Measurements from ENCODE around the gene FAM171A2. TPM values are rescaled to one million over a fixed set of nuclear protein-coding genes. Genes with fewer than 3 reads are reported as not detected.
"Not testable (repeated sequence)": the region's sequence is repeated elsewhere in the genome, so short reads cannot be mapped to it uniquely, and the experiment has no call there.

The FAM171A2 gene
- total RNA-seq, 1 donor from 2014 or later, result 81.3 TPM

DNA sequence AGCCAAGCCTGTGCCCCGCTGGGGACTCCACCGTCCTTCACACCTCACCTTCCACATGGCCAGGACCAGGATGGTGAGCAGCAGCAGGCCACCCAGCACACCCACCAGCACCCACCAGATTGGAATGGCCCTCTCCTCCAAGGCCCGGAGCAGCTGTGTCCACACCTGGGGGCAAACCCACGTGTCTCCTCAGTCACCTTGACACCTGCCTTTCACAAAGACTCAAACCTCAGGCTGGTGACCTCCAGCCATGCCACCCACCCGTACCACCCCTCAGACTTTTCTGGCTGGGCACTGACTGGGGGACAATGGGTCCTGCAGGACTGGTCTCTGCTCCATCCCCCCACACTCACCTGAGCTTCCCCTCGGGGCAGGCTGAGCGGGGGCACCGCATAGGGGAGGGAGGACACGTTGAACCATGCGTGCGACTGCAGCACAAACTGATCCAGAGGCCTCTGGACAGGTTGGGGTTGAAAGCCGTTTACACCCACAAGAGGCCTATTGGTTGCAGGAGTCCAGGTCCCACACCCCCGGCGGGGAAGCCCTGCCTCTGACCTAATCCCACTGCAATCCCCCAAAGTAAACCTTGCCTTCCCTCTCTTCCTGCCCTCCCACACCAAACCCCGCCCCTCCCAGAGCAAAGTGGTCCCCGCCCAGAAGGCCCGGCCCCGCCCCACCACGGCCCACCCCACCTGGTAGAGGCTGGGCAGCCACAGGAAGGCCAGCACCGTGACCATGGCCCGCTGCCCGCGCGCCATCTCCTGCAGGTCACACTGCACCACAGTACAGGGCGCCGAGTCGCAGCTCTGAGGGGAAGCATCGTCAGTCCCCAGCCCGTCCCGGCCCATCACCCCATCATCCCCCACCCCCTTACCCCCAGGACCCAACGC is 10.9 kb upstream of the FAM171A2 start:
- Mint-ChIP-seq H3K9me3 (ENCODE audit: unreplicated experiment) (peaks cover 4% of the 10 kb centered on the region), H3K27ac (ENCODE audit: unreplicated experiment) (no peak overlapping the region), H3K4me3 (ENCODE audit: unreplicated experiment) (no peak overlapping the region), H3K36me3 (ENCODE audit: unreplicated experiment) (no peaks in the 10 kb centered on the region), H3K4me1 (ENCODE audit: low read depth, unreplicated experiment) (no peaks in the 10 kb centered on the region), H3K27me3 (ENCODE audit: unreplicated experiment) (peaks cover 3% of the 10 kb centered on the region)
- TF ChIP-seq, protein P1, sequence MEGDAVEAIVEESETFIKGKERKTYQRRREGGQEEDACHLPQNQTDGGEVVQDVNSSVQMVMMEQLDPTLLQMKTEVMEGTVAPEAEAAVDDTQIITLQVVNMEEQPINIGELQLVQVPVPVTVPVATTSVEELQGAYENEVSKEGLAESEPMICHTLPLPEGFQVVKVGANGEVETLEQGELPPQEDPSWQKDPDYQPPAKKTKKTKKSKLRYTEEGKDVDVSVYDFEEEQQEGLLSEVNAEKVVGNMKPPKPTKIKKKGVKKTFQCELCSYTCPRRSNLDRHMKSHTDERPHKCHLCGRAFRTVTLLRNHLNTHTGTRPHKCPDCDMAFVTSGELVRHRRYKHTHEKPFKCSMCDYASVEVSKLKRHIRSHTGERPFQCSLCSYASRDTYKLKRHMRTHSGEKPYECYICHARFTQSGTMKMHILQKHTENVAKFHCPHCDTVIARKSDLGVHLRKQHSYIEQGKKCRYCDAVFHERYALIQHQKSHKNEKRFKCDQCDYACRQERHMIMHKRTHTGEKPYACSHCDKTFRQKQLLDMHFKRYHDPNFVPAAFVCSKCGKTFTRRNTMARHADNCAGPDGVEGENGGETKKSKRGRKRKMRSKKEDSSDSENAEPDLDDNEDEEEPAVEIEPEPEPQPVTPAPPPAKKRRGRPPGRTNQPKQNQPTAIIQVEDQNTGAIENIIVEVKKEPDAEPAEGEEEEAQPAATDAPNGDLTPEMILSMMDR (IDR thresholded peaks at IDR 0.05; ENCODE audit: partially characterized antibody, unreplicated experiment), result no peak
- DNase-seq, result no peak

DNA sequence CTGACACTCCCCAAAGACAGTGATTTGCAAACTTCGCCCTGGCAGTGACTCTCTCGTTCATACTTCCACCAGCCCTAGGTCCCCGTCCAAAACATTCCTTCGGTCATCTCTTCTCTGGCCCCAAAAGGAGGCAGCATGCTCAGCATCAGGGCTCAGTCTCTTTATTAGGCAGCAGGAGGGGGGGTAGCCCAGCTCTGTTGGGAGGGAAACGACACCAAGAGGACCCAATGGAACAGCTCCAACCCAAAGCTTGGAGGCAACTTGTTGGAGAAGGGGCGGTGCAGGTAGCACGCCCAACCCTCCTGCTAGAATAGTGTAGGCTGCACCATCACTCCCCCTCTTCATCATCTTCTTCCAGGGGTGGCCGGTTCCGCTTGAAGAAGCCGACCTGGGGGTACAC is 8.4 kb upstream of the FAM171A2 start:
- Mint-ChIP-seq H3K36me3 (ENCODE audit: unreplicated experiment) (no peaks in the 10 kb centered on the region), H3K27ac (ENCODE audit: unreplicated experiment) (no peak overlapping the region), H3K4me3 (ENCODE audit: unreplicated experiment) (no peak overlapping the region), H3K27me3 (ENCODE audit: unreplicated experiment) (peaks cover 5% of the 10 kb centered on the region), H3K9me3 (ENCODE audit: unreplicated experiment) (peaks cover 4% of the 10 kb centered on the region), H3K4me1 (ENCODE audit: low read depth, unreplicated experiment) (no peaks in the 10 kb centered on the region)
- TF ChIP-seq, protein P1 (IDR thresholded peaks at IDR 0.05; ENCODE audit: partially characterized antibody, unreplicated experiment), result no peak
- DNase-seq, result no peak

DNA sequence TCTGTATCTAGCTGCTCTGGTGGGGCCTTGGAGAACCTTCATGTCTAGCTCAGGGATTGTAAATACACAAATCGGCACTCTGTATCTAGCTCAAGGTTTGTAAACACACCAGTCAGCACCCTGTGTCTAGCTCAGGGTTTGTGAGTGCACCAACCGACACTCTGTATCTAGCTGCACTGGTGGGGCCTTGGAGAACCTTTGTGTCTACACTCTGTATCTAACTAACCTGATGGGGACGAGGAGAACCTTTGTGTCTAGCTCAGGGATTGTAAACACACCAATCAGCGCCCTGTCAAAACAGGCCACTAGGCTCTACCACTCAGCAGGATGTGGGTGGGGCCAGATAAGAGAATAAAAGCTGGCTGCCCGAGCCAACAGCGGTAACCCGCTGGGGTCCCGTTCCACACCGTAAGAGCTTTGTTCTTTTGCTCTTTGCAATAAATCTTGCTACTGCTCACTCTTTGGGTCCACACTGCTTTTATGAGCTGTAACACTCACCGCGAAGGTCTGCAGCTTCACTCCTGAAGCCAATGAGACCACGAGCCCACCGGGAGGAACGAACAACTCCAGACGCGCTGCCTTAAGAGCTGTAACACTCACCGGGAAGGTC is 5.9 kb upstream of the FAM171A2 start:
- not testable (repeated sequence) for H3K4me1 Mint-ChIP-seq (ENCODE audit: low read depth, unreplicated experiment); H3K9me3 Mint-ChIP-seq (ENCODE audit: unreplicated experiment); DNase-seq; H3K36me3 Mint-ChIP-seq (ENCODE audit: unreplicated experiment); H3K27ac Mint-ChIP-seq (ENCODE audit: unreplicated experiment); H3K4me3 Mint-ChIP-seq (ENCODE audit: unreplicated experiment)
- peaks cover 10% of the 10 kb centered on the region for H3K27me3 Mint-ChIP-seq (ENCODE audit: unreplicated experiment)

DNA sequence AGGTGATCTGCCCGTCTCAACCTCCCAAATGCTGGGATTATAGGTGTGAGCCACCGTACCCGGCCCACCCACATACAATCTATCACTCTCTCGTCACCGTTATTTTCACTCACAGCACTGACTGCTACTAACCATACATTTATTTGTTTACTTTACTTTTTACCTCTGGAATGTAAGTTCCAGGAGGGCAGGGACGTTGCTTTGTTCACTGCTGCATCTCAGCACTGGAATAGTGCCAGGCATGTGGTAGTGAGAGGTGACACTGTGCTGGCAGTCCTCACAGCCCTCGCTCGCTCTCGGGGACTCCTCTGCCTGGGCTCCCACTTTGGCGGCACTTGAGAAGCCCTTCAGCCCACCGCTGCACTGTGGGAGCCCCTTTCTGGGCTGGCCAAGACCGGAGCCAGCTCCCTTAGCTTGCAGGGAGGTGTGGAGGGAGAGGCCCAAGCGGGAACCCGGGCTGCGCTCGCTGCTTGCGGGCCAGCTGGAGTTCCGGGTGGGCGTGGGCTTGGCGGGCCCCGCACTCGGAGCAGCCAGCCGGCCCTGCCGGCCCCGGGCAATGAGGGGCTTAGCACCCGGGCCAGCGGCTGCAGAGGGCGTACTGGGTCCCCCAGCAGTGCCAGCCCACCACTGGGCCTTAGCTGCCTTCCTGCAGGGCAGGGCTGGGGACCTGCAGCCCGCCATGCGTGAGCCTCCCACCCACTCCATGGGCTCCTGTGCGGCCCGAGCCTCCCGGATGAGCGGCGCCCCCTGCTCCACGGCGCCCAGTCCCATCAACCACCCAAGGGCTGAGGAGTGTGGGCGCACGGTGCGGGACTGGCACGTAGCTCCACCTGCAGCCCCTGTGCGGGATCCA is 5.0 kb upstream of the FAM171A2 start:
- H3K4me3 Mint-ChIP-seq (ENCODE audit: unreplicated experiment); H3K27ac Mint-ChIP-seq (ENCODE audit: unreplicated experiment): not testable (repeated sequence)

DNA sequence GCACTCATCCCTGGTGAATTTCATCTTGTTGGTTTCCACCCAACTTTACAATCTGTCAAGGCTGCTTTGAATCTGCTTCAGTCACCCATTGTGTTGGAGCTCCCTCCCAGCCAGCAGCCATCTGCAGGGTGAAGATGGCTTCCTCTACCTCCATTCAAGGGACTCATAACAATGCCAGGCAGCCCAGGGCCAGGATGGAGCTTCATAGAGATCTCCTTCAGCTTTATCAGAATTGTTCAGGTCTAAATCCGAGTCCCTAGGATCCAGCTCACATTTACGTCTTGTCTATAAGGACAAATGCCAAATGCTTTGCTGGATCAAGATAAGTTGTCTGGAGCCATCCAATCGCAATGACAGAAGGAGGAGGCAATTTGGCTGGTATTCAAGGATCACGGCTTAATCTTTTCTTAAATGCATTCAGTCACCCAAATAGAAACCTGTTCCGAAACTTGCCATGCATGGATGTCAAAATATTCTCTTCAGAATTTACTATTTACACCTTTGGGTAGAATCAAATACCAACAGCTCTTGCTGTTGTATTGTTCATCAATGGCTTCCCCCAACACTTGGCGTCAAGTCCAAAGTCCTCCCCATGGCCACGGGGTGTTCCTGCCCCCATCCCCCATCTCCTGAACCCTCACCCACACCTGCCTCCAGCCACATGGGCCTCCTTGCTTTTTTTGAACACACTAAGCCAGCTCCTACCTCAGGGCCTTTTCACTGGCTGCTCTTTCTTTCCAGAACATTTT is 3.8 kb upstream of the FAM171A2 start:
- no peak for DNase-seq
- TF ChIP-seq, protein P1 (IDR thresholded peaks at IDR 0.05; ENCODE audit: partially characterized antibody, unreplicated experiment), result no peak
- no peaks in the 10 kb centered on the region for H3K36me3 Mint-ChIP-seq (ENCODE audit: unreplicated experiment)
- peaks cover 9% of the 10 kb centered on the region for H3K9me3 Mint-ChIP-seq (ENCODE audit: unreplicated experiment)
- H3K27ac Mint-ChIP-seq (ENCODE audit: unreplicated experiment), result no peak overlapping the region
- H3K27me3 Mint-ChIP-seq (ENCODE audit: unreplicated experiment), result peaks cover 14% of the 10 kb centered on the region
- no peak overlapping the region for H3K4me3 Mint-ChIP-seq (ENCODE audit: unreplicated experiment)
- H3K4me1 Mint-ChIP-seq (ENCODE audit: low read depth, unreplicated experiment), result no peaks in the 10 kb centered on the region

More for the DNA sequence above, 5.0 kb upstream of the FAM171A2 start:
- H3K9me3 Mint-ChIP-seq (ENCODE audit: unreplicated experiment); H3K4me1 Mint-ChIP-seq (ENCODE audit: low read depth, unreplicated experiment); H3K36me3 Mint-ChIP-seq (ENCODE audit: unreplicated experiment); DNase-seq: not testable (repeated sequence)
- H3K27me3 Mint-ChIP-seq (ENCODE audit: unreplicated experiment), result peaks cover 14% of the 10 kb centered on the region

DNA sequence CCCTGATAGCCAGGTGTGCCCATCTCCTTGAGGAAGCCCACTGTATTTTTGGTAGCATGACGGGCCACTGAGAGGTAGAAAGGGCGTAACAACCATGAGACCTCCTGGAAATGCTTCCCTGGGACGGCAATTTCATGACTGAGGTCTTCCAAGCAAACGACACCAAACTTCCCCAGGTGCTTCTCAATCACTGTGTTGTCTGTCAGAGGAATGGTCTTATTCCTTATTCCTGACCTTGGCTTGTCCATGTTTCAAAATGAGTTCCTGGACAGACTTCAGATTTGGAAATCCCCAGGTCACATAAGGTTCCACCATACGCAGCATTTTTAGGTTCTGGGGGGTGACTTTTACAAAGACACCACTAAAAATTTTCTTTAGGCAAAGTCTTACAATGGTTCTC is 1.4 kb upstream of the FAM171A2 start:
- H3K9me3 Mint-ChIP-seq (ENCODE audit: unreplicated experiment); H3K36me3 Mint-ChIP-seq (ENCODE audit: unreplicated experiment); H3K27ac Mint-ChIP-seq (ENCODE audit: unreplicated experiment); H3K4me3 Mint-ChIP-seq (ENCODE audit: unreplicated experiment); DNase-seq: not testable (repeated sequence)
- Mint-ChIP-seq H3K27me3 (ENCODE audit: unreplicated experiment) (peaks cover 15% of the 10 kb centered on the region), H3K4me1 (ENCODE audit: low read depth, unreplicated experiment) (peaks cover 17% of the 10 kb centered on the region)

Data from glutamatergic neuron (in vitro differentiated cells).